ENCODE measurements around the gene SSC5D.

Gene SSC5D

DNA sequence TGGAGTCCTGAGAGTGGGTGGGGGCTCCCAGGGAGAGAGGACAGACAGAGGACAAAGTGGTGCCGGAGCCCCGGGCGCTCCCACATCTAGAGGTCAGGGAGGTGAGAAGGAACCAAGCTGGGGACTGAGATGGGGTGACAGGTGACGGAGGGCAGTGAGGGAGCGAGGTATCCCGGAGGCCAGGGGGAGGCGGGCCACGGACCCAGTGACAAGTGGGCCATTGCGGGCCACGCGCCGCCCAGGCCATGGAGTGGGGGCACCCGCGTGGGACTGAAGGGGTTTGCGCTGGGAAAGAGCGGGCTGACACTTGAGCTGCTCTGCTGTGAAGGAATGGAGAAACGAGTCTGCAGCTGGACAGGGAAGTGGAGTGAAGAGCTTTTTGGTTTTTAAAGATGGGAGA, 9.2 kb upstream of the SSC5D start:
- ATAC-seq, result no peak
- TF ChIP-seq CSDC2 (CRISPR knock-in tag; IDR thresholded peaks at IDR 0.05), result no peak

- no peak for ATAC-seq
- TF ChIP-seq OSR1 (CRISPR knock-in tag; IDR thresholded peaks at IDR 0.05), result no peak
- TF ChIP-seq TOX (CRISPR knock-in tag; IDR thresholded peaks at IDR 0.05; ENCODE audit: borderline replicate concordance), result no peak
- TF ChIP-seq GLIS3 (CRISPR knock-in tag; IDR thresholded peaks at IDR 0.05), result no peak
- TF ChIP-seq PPARA (CRISPR knock-in tag; IDR thresholded peaks at IDR 0.05; ENCODE audit: borderline replicate concordance), result no peak
- TF ChIP-seq ARNTL (CRISPR knock-in tag; IDR thresholded peaks at IDR 0.05; ENCODE audit: borderline replicate concordance, low read depth), result no peak
- TF ChIP-seq TSHZ2 (CRISPR knock-in tag; IDR thresholded peaks at IDR 0.05), result no peak
- no peak for TF ChIP-seq ISL1 (CRISPR knock-in tag; IDR thresholded peaks at IDR 0.05)
- no peak for TF ChIP-seq ZNF70 (CRISPR knock-in tag; IDR thresholded peaks at IDR 0.05)
- TF ChIP-seq ZNF8 (CRISPR knock-in tag; IDR thresholded peaks at IDR 0.05), result no peak
- TF ChIP-seq, protein P1, sequence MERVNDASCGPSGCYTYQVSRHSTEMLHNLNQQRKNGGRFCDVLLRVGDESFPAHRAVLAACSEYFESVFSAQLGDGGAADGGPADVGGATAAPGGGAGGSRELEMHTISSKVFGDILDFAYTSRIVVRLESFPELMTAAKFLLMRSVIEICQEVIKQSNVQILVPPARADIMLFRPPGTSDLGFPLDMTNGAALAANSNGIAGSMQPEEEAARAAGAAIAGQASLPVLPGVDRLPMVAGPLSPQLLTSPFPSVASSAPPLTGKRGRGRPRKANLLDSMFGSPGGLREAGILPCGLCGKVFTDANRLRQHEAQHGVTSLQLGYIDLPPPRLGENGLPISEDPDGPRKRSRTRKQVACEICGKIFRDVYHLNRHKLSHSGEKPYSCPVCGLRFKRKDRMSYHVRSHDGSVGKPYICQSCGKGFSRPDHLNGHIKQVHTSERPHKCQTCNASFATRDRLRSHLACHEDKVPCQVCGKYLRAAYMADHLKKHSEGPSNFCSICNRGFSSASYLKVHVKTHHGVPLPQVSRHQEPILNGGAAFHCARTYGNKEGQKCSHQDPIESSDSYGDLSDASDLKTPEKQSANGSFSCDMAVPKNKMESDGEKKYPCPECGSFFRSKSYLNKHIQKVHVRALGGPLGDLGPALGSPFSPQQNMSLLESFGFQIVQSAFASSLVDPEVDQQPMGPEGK (CRISPR knock-in tag; IDR thresholded peaks at IDR 0.05; ENCODE audit: borderline replicate concordance), result no peak
- TF ChIP-seq ZC3H10 (CRISPR knock-in tag; IDR thresholded peaks at IDR 0.05), result no peak
- TF ChIP-seq, protein P2, sequence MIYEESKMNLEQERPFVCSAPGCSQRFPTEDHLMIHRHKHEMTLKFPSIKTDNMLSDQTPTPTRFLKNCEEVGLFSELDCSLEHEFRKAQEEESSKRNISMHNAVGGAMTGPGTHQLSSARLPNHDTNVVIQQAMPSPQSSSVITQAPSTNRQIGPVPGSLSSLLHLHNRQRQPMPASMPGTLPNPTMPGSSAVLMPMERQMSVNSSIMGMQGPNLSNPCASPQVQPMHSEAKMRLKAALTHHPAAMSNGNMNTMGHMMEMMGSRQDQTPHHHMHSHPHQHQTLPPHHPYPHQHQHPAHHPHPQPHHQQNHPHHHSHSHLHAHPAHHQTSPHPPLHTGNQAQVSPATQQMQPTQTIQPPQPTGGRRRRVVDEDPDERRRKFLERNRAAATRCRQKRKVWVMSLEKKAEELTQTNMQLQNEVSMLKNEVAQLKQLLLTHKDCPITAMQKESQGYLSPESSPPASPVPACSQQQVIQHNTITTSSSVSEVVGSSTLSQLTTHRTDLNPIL (CRISPR knock-in tag; IDR thresholded peaks at IDR 0.05; ENCODE audit: low read depth), result no peak
- no peak for TF ChIP-seq TCF4 (CRISPR knock-in tag; IDR thresholded peaks at IDR 0.05; ENCODE audit: borderline replicate concordance)
- TF ChIP-seq, protein P3, sequence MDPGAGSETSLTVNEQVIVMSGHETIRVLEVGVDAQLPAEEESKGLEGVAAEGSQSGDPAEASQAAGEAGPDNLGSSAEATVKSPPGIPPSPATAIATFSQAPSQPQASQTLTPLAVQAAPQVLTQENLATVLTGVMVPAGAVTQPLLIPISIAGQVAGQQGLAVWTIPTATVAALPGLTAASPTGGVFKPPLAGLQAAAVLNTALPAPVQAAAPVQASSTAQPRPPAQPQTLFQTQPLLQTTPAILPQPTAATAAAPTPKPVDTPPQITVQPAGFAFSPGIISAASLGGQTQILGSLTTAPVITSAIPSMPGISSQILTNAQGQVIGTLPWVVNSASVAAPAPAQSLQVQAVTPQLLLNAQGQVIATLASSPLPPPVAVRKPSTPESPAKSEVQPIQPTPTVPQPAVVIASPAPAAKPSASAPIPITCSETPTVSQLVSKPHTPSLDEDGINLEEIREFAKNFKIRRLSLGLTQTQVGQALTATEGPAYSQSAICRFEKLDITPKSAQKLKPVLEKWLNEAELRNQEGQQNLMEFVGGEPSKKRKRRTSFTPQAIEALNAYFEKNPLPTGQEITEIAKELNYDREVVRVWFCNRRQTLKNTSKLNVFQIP (CRISPR knock-in tag; IDR thresholded peaks at IDR 0.05; ENCODE audit: borderline replicate concordance, low read depth), result no peak
- TF ChIP-seq ZNF565 (CRISPR knock-in tag; conservative IDR thresholded peaks at IDR 0.05; ENCODE audit: low read depth), result no peak
- TF ChIP-seq ESRRG (CRISPR knock-in tag; IDR thresholded peaks at IDR 0.05), result no peak
- TF ChIP-seq SNAI2 (CRISPR knock-in tag; IDR thresholded peaks at IDR 0.05), result no peak
- no peak for TF ChIP-seq CSRNP3 (CRISPR knock-in tag; IDR thresholded peaks at IDR 0.05)
These were observed 8.6 kb upstream of the SSC5D start for GRCh38 chr19:55479451-55480230.

GRCh38 chr19:55481148-55481793, 7.0 kb upstream of the SSC5D start:
- no peak for ATAC-seq
- TF ChIP-seq TCF4 (CRISPR knock-in tag; IDR thresholded peaks at IDR 0.05; ENCODE audit: borderline replicate concordance) (no peak), ISL1 (CRISPR knock-in tag; IDR thresholded peaks at IDR 0.05) (no peak), CSDC2 (CRISPR knock-in tag; IDR thresholded peaks at IDR 0.05) (no peak), TOX (CRISPR knock-in tag; IDR thresholded peaks at IDR 0.05; ENCODE audit: borderline replicate concordance) (no peak), ZFP3 (CRISPR knock-in tag; IDR thresholded peaks at IDR 0.05) (no peak), OSR1 (CRISPR knock-in tag; IDR thresholded peaks at IDR 0.05) (no peak), ZNF565 (CRISPR knock-in tag; conservative IDR thresholded peaks at IDR 0.05; ENCODE audit: low read depth) (no peak)
- TF ChIP-seq, protein P3 (CRISPR knock-in tag; IDR thresholded peaks at IDR 0.05; ENCODE audit: borderline replicate concordance, low read depth), result no peak
- TF ChIP-seq, protein P1 (CRISPR knock-in tag; IDR thresholded peaks at IDR 0.05; ENCODE audit: borderline replicate concordance), result no peak

All from SK-N-SH treated with all-trans-retinoic acid at 6 μM for 48 hours (cell line).